ENCODE results near the gene GNA12.
A peak's percentile ranks its signal among the peaks of the same experiment; 100 is the strongest.
"Not testable (repeated sequence)": the region's sequence is repeated elsewhere in the genome, so short reads cannot be mapped to it uniquely, and the experiment has no call there.

The GNA12 gene

GRCh38 chr7:2687881-2688318 lies 156.2 kb downstream of the GNA12 start, which contains the start of gene AMZ1:
Gene AMZ1 (plus strand): TSS chr7:2688202. CDS start chr7:2700452, 12,250 bp downstream.
- DNase-seq, result no peak

- no peak for DNase-seq
Measured at GRCh38 chr7:2687338-2687869, 156.7 kb downstream of the GNA12 start.

GRCh38 chr7:2686101-2686500 lies 158.0 kb downstream of the GNA12 start:
- DNase-seq, result no peak

GRCh38 chr7:2684501-2684900 lies 159.6 kb downstream of the GNA12 start:
- no peak for DNase-seq

- DNase-seq, result no peak
Measured at GRCh38 chr7:2681929-2682799, 161.9 kb downstream of the GNA12 start.

- DNase-seq, result peak in 1 of 2 experiments; percentile 77
Measured at GRCh38 chr7:2680792-2681490, 163.2 kb downstream of the GNA12 start.

- DNase-seq, result no peak
Measured at GRCh38 chr7:2680256-2680655, 163.9 kb downstream of the GNA12 start.

- not testable (repeated sequence) for DNase-seq
Measured at GRCh38 chr7:2679135-2680127, 164.7 kb downstream of the GNA12 start.

- DNase-seq, result not testable (repeated sequence)
Measured at GRCh38 chr7:2678454-2678853, 165.7 kb downstream of the GNA12 start.

Data from NCI-H526 (cell line).